Ovary (tissue), 3 donors: ENCODE measurements around the gene LRRC4C.

Experiments used
- EP300 ChIP-seq: sonication (generic); formaldehyde crosslinking; IDR thresholded peaks from one replicate; pipeline ENCODE4 v1.6.1; 2017; ENCODE audit warnings: antibody characterized with exemption
- POLR2A ChIP-seq: fragments of 450-650 bp; IDR thresholded peaks from one replicate; pipeline ENCODE4 v1.6.1; 2017; ENCODE audit warnings: antibody characterized with exemption, mild to moderate bottlenecking, moderate library complexity
- TF ChIP-seq, protein P1 (sequence below), 3 donors: fragments of 450-650 bp in 2 of 3; fragments of 200-600 bp in 1 of 3; IDR thresholded peaks; one replicate each; pipeline versions ENCODE4 v1.5.1 to v1.8.0; 2016 to 2022; ENCODE audit warnings: antibody characterized with exemption in 3 of 3, mild to moderate bottlenecking in 1 of 3
- donor health status: DM: no; HTN: no; CAD: no.

DNA sequence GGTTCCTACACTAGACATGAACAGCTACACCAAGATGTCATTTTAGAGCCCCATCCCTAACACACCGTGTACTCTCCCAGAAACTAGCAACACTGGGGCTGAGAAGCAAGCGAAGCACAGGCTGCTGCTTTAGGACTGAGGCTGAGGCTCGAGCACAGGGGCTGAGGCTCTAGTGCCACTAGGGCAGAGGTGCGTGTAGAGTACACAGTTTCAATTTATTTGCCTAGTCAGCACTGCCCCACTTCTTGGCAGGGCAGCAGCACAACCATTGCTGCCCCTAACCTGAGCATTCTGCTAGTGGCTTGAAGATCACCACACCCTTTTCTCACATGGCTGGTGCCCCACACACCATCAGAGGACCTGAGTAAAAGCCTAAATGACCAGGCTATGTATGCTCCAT lies 713.2 kb downstream of the LRRC4C start:
- TF ChIP-seq, protein P1, sequence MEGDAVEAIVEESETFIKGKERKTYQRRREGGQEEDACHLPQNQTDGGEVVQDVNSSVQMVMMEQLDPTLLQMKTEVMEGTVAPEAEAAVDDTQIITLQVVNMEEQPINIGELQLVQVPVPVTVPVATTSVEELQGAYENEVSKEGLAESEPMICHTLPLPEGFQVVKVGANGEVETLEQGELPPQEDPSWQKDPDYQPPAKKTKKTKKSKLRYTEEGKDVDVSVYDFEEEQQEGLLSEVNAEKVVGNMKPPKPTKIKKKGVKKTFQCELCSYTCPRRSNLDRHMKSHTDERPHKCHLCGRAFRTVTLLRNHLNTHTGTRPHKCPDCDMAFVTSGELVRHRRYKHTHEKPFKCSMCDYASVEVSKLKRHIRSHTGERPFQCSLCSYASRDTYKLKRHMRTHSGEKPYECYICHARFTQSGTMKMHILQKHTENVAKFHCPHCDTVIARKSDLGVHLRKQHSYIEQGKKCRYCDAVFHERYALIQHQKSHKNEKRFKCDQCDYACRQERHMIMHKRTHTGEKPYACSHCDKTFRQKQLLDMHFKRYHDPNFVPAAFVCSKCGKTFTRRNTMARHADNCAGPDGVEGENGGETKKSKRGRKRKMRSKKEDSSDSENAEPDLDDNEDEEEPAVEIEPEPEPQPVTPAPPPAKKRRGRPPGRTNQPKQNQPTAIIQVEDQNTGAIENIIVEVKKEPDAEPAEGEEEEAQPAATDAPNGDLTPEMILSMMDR (IDR thresholded peaks at IDR 0.05), result no peak
- no peak for TF ChIP-seq EP300
- TF ChIP-seq POLR2A, result no peak
